Measurements from ENCODE around the gene AGPAT2.

GRCh38 chr9:136679431-136679941 lies 7.8 kb downstream of the AGPAT2 start:
- TF ChIP-seq EP300 (IDR thresholded peaks at IDR 0.05), result no peak
- no peak for TF ChIP-seq POLR2AphosphoS5 (IDR thresholded peaks at IDR 0.05)
- TF ChIP-seq POLR2A (IDR thresholded peaks at IDR 0.05), result no peak
- no peak for TF ChIP-seq CTCF (IDR thresholded peaks at IDR 0.05)

Measured in gastroesophageal sphincter (tissue), 3 donors.